Peyer's patch (tissue), 4 donors: Measurements from ENCODE around the gene EIF3J. TPM values are rescaled to one million over a fixed set of nuclear protein-coding genes. Genes with fewer than 3 reads are reported as not detected.

Experiments
- DNase-seq, 3 donors: peaks; one replicate each; pipeline ENCODE4 v3.0.0-alpha.2; 2017 to 2019
- H3K27ac ChIP-seq, 4 donors: fragments of 200-600 bp; sonication (generic); one replicate each; pipeline ENCODE4 v1.5.1; 2016 to 2019
- H3K27me3 ChIP-seq, 2 donors: fragments of 200-600 bp; sonication (generic); one replicate each; pipeline ENCODE4 v1.5.1; 2019
- H3K36me3 ChIP-seq, 3 donors: fragments of 200-600 bp; sonication (generic); one replicate each; pipeline ENCODE4 v1.5.1; 2016 to 2019
- H3K4me1 ChIP-seq, 4 donors: fragments of 200-600 bp; sonication (generic); one replicate each; pipeline ENCODE4 v1.5.1; 2016 to 2019
- H3K4me3 ChIP-seq, 4 donors: fragments of 200-600 bp; sonication (generic); 1 replicate in 3 of 4; 2 replicates in 1 of 4; pipeline ENCODE4 v1.5.1; 2016 to 2019; ENCODE audit warnings: mild to moderate bottlenecking in 1 of 4
- H3K9me3 ChIP-seq, 4 donors: fragments of 200-600 bp; sonication (generic); one replicate each; pipeline ENCODE4 v1.5.1; 2016 to 2019; ENCODE audit warnings: mild to moderate bottlenecking in 1 of 4
- CTCF ChIP-seq, 6 experiments: fragments of 450-650 bp in 4 of 6; fragments of 200-600 bp in 2 of 6; sonication (generic) in 1 of 6; IDR thresholded peaks; one replicate each; pipeline ENCODE4 v1.5.1; 2017 to 2019; ENCODE audit warnings: antibody characterized with exemption in 6 of 6, mild to moderate bottlenecking in 3 of 6, moderate library complexity in 1 of 6
- POLR2A ChIP-seq, 2 donors: fragments of 450-650 bp; IDR thresholded peaks; one replicate each; pipeline ENCODE4 v1.5.1; 2017; ENCODE audit warnings: antibody characterized with exemption in 2 of 2, mild to moderate bottlenecking in 2 of 2, moderate library complexity in 2 of 2
- total RNA-seq, 4 donors: library from RNA; depleted of rRNA; stranded (reverse); fragments of >200 nt; gene quantifications; one replicate each; pipeline ENCODE4 v1.1.0, GENCODE V29; 2016

The EIF3J gene
- total RNA-seq, 4 donors from 2014 or later: 28.0 to 88.3 (median 48.3) TPM

GRCh38 chr15:44585633-44586032, 48.7 kb downstream of the EIF3J start:
- Histone ChIP-seq H3K36me3 (peaks cover 0 to 98% (median 0%) of the 10 kb centered on the region in 3 donors), H3K27me3 (no peaks in the 10 kb centered on the region), H3K4me3 (no peak overlapping the region), H3K27ac (no peak overlapping the region), H3K4me1 (no peaks in the 10 kb centered on the region), H3K9me3 (no peaks in the 10 kb centered on the region)
- TF ChIP-seq CTCF (IDR thresholded peaks at IDR 0.05): no peak
- no peak for TF ChIP-seq POLR2A (IDR thresholded peaks at IDR 0.05)
- DNase-seq: no peak

DNA sequence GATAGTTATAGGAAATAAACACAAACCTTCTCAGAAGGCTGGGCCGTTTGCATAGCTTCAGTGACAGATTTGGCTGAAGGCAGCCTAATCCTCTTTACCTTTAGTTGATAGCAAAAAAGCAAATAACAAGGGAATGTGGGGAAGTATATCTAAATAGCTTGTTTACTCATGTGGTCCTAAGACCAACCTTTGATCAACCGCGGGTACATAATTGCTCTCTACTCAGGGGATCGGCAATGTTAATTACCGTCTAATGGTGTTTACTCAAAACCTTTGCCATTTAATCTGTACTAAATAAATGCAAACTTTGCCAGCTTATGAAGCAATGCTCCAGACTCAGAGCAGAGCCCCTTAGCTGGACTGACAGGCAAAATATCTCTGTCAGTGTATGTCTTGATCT, 51.6 kb downstream of the EIF3J start:
- H3K27me3 ChIP-seq: no peaks in the 10 kb centered on the region
- no peak for TF ChIP-seq CTCF (IDR thresholded peaks at IDR 0.05)
- no peak for TF ChIP-seq POLR2A (IDR thresholded peaks at IDR 0.05)
- no peak overlapping the region for H3K4me3 ChIP-seq
- H3K36me3 ChIP-seq: peaks cover 0 to 98% (median 6%) of the 10 kb centered on the region in 3 donors
- H3K27ac ChIP-seq: no peak overlapping the region
- no peaks in the 10 kb centered on the region for H3K9me3 ChIP-seq
- no peak for DNase-seq
- H3K4me1 ChIP-seq: no peaks in the 10 kb centered on the region

GRCh38 chr15:44591326-44591725, 54.4 kb downstream of the EIF3J start:
- Histone ChIP-seq H3K36me3 (peaks cover 0 to 96% (median 6%) of the 10 kb centered on the region in 3 donors), H3K27ac (no peak overlapping the region)
- no peak for DNase-seq

DNA sequence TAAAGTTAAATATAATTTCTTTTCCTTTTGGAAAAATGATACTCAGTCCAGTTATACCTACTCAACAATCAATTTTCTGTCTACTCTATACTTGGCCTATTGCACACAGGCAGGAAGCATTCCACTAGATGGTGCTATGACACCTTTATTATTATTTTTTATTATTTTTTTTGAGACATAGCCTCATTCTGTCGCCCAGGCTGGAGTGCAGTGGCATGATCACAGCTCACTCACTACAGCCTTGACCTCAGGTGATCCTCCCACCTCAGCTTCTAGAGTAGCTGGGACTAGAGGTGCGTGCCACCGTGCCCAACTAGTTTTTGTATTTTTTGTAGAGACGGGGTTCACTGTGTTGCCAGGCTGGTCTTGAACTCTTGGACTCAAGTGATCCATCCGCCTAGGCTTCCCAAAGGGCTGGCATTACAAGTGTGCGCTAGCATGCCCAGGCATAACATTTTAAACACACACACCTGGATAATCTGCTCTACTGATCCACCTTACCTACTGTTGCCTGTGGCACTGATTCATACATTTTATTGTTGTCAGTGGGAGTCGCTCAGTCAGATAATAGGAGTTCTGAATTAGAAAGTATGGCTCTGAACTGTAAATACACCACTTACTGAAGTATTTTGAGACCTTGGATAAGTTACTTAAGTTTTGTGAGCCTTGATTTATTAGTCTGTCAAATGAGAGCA, 56.2 kb downstream of the EIF3J start:
- no peaks in the 10 kb centered on the region for H3K4me1 ChIP-seq
- H3K27me3 ChIP-seq: no peaks in the 10 kb centered on the region
- no peak overlapping the region for H3K4me3 ChIP-seq
- H3K9me3 ChIP-seq: no peaks in the 10 kb centered on the region
- DNase-seq: no peak
- no peak overlapping the region for H3K27ac ChIP-seq
- TF ChIP-seq CTCF (IDR thresholded peaks at IDR 0.05): peak in 5 of 6 experiments; percentile 13 to 44 (median 31)
- TF ChIP-seq POLR2A (IDR thresholded peaks at IDR 0.05): no peak
- H3K36me3 ChIP-seq: peaks cover 0 to 96% (median 6%) of the 10 kb centered on the region in 3 donors

More at GRCh38 chr15:44591326-44591725, 54.4 kb downstream of the EIF3J start:
- TF ChIP-seq CTCF (IDR thresholded peaks at IDR 0.05) (no peak), POLR2A (IDR thresholded peaks at IDR 0.05) (no peak)
- no peak overlapping the region for H3K4me3 ChIP-seq
- H3K4me1 ChIP-seq: no peaks in the 10 kb centered on the region
- H3K9me3 ChIP-seq: no peaks in the 10 kb centered on the region
- no peaks in the 10 kb centered on the region for H3K27me3 ChIP-seq

DNA sequence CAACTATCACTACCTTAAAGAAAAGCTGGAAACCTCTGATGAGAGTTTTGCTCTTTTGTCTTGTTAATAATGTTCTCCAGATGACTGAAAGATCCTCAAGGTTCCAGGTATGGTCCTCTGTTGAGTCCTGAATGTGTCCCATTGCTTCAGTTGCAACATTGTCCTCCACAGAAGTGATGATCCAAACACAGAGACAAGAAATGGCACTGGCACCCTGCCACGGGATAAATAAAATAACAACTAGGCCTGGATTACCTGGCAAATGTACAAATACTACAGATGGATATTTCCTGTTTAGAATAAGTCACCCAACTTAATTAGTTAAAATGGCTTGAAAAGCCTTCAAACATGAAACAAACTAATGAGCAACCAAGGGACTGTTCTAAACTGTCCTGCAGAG, 58.3 kb downstream of the EIF3J start:
- Histone ChIP-seq H3K36me3 (peaks cover 0 to 94% (median 6%) of the 10 kb centered on the region in 3 donors), H3K4me3 (no peak overlapping the region), H3K4me1 (no peaks in the 10 kb centered on the region), H3K27me3 (no peaks in the 10 kb centered on the region), H3K9me3 (no peaks in the 10 kb centered on the region), H3K27ac (no peak overlapping the region)
- no peak for DNase-seq
- no peak for TF ChIP-seq CTCF (IDR thresholded peaks at IDR 0.05)
- TF ChIP-seq POLR2A (IDR thresholded peaks at IDR 0.05): no peak
